Upper lobe of right lung (tissue), 1 donor: ENCODE data around the gene SCUBE3. TPM values are rescaled to one million over a fixed set of nuclear protein-coding genes. Genes with fewer than 3 reads are reported as not detected.

Experiments
- ATAC-seq: fragments of 200-7000 bp; cut with Tn5 transposase; one replicate; pipeline ENCODE4 v1.9.1; 2020; ENCODE audit warnings: mild to moderate bottlenecking, moderate library complexity
- DNase-seq: peaks from one replicate; pipeline ENCODE4 v3.0.0-alpha.2; 2020
- H3K27ac ChIP-seq: fragments of 200-600 bp; one replicate; pipeline ENCODE4 v1.8.0; 2022
- H3K27me3 ChIP-seq: fragments of 200-600 bp; one replicate; pipeline ENCODE4 v1.8.0; 2022; ENCODE audit warnings: mild to moderate bottlenecking
- H3K36me3 ChIP-seq: fragments of 200-600 bp; one replicate; pipeline ENCODE4 v1.8.0; 2022
- H3K4me1 ChIP-seq: fragments of 200-600 bp; one replicate; pipeline ENCODE4 v1.8.0; 2022
- H3K4me3 ChIP-seq: fragments of 200-600 bp; one replicate; pipeline ENCODE4 v1.8.0; 2022; ENCODE audit warnings: mild to moderate bottlenecking
- H3K9me3 ChIP-seq: fragments of 200-600 bp; one replicate; pipeline ENCODE4 v1.8.0; 2022
- CTCF ChIP-seq: fragments of 200-600 bp; IDR thresholded peaks from one replicate; pipeline ENCODE4 v1.8.0; 2022; ENCODE audit warnings: antibody characterized with exemption
- intact Hi-C: fragments of 100-400 bp; cut with DNase I; formaldehyde crosslinking; loops from one replicate; pipeline ENCODE4 v1.11.0; 2022
- total RNA-seq: library from RNA; stranded (reverse); fragmentation: NEBNext Ultra II Directional; extraction: Animal tissue kit (Norgen Biotek cat#: 25700); gene quantifications from one replicate; pipeline ENCODE4 v1.2.1, GENCODE V29; 2021
- donor health status: DM: no; HTN: yes; CAD: no; lungs with severe emphysema.

SCUBE3 gene
- total RNA-seq, 1 donor from 2014 or later = 0.46 TPM

DNA sequence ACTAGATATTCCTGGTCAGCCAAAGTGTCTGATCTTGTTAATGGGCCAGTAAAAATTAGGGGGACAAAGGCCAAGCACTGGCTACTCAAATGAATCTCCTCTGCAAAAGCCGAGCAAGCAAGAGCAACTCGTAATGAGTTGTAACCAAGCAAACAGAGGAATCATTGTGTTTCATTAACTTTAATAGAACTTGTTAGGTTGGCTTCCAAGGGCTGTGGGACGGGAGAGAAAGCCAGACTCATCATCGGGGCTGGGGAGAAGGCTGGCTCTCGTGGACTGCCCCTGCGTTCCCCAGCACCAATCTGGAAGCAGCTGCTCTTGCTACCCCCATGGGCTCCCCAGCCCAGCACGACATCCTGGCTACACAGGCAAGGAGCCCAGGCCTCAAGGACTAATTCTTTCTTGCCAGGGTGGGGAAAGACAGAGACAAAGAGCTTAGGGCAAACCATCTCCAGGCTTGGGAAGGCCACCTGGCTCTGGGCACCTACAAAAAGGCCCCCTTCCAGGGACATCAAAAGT is 10.5 kb upstream of the SCUBE3 start:
- peaks cover 11% of the 10 kb centered on the region for H3K27me3 ChIP-seq
- H3K4me1 ChIP-seq = no peaks in the 10 kb centered on the region
- no peak overlapping the region for H3K27ac ChIP-seq
- TF ChIP-seq CTCF = no peak
- no peaks in the 10 kb centered on the region for H3K36me3 ChIP-seq
- ATAC-seq (no peak), DNase-seq (no peak)
- intact Hi-C loops = no loop called here
- no peak overlapping the region for H3K4me3 ChIP-seq
- no peaks in the 10 kb centered on the region for H3K9me3 ChIP-seq

DNA sequence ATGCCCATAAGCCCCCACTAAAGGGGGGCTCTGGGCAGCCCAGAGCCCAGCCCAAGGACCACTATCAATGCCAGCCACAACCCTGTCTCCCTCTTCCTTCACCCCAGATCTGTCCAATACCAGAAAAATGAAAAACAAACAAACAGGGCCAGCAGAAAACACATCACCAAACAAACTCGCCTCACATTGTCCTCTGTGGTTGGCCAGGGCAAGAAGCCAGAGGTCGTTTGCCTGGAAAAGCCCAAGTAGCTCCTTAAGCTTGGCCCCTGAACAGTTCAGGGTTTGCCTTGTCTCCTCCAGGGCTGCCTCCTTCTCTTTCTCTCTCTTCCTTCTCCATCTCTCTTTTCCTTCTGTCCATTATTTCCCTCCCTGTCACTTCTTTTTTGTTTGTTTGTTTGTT is 10.1 kb upstream of the SCUBE3 start:
- Histone ChIP-seq H3K27ac (no peak overlapping the region), H3K27me3 (peaks cover 11% of the 10 kb centered on the region), H3K9me3 (no peaks in the 10 kb centered on the region), H3K36me3 (no peaks in the 10 kb centered on the region), H3K4me1 (no peaks in the 10 kb centered on the region), H3K4me3 (no peak overlapping the region)
- ATAC-seq (no peak), DNase-seq (no peak)
- intact Hi-C loops = no loop called here
- TF ChIP-seq CTCF = no peak

DNA sequence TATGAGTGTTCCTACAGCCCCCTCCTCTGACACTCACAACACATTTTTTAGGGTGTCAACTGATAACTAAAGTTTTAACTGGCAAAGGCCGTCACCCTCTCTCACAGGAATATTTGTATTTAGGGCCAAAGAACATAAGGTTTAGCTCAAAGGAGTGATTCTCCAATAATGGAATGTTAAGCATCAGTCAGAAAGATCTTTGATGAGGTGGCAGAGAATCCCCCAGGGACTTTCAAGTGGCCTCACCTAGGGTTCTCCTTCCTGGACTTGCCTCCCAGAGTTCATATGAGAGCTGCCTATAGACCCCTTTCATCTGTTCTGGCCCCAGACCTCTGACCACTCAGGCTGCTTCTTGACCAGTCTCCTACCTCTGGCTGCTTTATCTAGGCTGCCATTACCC is 7.4 kb upstream of the SCUBE3 start:
- DNase-seq (no peak), ATAC-seq (no peak)
- no peak overlapping the region for H3K27ac ChIP-seq
- no peaks in the 10 kb centered on the region for H3K9me3 ChIP-seq
- H3K4me1 ChIP-seq = no peaks in the 10 kb centered on the region
- H3K27me3 ChIP-seq = peaks cover 11% of the 10 kb centered on the region
- no peaks in the 10 kb centered on the region for H3K36me3 ChIP-seq
- no peak for TF ChIP-seq CTCF
- H3K4me3 ChIP-seq = no peak overlapping the region
- intact Hi-C loops = no loop called here

DNA sequence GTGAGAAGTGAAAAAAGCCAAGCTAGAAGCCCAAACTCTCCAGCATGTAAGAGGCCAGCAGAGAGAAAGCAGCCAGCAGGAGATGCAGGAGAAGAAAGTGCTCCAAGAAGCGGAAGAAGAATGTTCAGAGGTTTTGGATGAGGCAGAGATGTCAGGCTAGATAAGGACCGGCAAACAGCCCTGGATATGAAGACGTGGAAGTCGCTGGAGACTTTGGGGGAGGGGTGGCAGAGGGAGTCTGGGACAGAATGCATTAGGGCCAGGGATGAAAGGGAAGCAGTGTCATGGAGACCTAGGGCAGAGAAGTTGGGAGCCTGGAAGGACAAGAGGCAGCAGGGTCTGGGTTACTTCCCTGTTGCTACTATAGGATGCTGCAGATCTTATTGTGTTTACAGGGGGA is 5.3 kb upstream of the SCUBE3 start:
- ATAC-seq (no peak), DNase-seq (no peak)
- intact Hi-C loops = no loop called here
- no peaks in the 10 kb centered on the region for H3K36me3 ChIP-seq
- H3K27me3 ChIP-seq = peaks cover 28% of the 10 kb centered on the region
- no peaks in the 10 kb centered on the region for H3K9me3 ChIP-seq
- no peaks in the 10 kb centered on the region for H3K4me1 ChIP-seq
- H3K4me3 ChIP-seq = no peak overlapping the region
- no peak for TF ChIP-seq CTCF
- H3K27ac ChIP-seq = no peak overlapping the region

- Histone ChIP-seq H3K36me3 (no peaks in the 10 kb centered on the region), H3K4me3 (no peak overlapping the region), H3K27me3 (peaks cover 32% of the 10 kb centered on the region), H3K4me1 (no peaks in the 10 kb centered on the region), H3K9me3 (no peaks in the 10 kb centered on the region), H3K27ac (no peak overlapping the region)
- ATAC-seq (no peak), DNase-seq (no peak)
- intact Hi-C loops = no loop called here
- no peak for TF ChIP-seq CTCF
Measured at GRCh38 chr6:35209081-35209480, 4.7 kb upstream of the SCUBE3 start.

DNA sequence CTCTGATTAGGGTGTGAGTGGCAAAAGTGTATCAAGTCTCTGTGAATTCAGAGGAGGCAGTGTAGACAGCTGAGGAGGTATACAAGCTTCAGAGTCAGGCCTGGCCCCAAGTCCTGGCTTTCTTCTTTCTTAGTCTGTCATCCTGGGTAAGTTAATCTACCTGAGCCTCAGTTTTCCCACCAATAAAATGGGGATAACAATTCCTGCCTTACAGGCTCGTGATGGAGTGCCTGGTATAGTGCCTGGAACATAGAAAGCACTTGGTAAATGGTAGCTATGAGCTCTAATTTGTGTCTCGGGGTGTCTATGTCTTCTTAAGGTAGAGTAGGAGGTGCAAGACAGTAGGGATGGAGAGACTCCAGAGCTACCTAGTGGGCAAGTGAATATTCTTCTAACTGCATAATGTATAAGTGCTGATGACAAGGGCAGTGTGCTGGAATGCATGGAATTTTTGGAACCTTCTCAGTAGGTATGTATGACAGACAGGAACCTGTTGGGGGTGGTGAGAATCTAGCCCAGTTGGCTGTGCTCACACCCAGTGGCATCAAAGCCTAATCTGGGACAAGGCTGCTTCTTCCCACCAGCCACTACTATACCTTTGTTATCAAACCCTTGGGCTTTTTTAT is 4.0 kb upstream of the SCUBE3 start:
- DNase-seq (no peak), ATAC-seq (no peak)
- no peak for TF ChIP-seq CTCF
- Histone ChIP-seq H3K27ac (no peak overlapping the region), H3K4me1 (peaks cover 4% of the 10 kb centered on the region), H3K9me3 (no peaks in the 10 kb centered on the region), H3K4me3 (no peak overlapping the region), H3K36me3 (no peaks in the 10 kb centered on the region), H3K27me3 (peaks cover 35% of the 10 kb centered on the region)
- intact Hi-C loops = no loop called here
